ENCODE data around the gene SMIM23.

The SMIM23 gene

DNA sequence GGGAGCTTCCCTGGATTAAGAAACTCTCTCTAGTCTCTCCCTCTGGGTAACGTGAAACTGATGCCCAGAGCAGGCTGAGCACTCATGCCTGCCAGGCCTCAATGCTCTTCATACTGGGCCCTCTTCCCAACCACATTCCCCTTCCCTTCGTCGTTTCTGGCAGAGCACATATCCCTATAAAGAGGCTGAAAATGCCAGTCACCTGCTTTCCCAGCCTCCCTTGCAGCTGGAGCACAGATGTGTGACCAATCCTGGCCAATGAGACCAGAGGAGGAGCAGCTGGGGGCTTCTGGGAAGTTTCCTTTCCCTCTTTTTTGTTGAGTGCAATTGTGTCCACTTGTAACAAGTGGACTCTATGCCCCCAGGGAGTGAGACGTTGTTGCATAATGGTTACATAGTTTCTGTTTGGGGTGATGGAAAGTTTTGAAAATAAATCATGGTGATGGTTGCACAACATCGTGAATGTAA, 30.2 kb upstream of the SMIM23 start:
- H3K4me1 ChIP-seq (ENCODE audit: insufficient read depth, low read length): no peaks in the 10 kb centered on the region
- H3K36me3 ChIP-seq (ENCODE audit: insufficient read depth, low read length): no peaks in the 10 kb centered on the region
- H3K27me3 ChIP-seq (ENCODE audit: insufficient read depth, low read length): no peaks in the 10 kb centered on the region
- H2AFZ ChIP-seq (ENCODE audit: low read depth, low read length): no peak overlapping the region
- no peak overlapping the region for H3K4me3 ChIP-seq (ENCODE audit: low read length)
- H3K9me3 ChIP-seq (ENCODE audit: low read length): no peaks in the 10 kb centered on the region

DNA sequence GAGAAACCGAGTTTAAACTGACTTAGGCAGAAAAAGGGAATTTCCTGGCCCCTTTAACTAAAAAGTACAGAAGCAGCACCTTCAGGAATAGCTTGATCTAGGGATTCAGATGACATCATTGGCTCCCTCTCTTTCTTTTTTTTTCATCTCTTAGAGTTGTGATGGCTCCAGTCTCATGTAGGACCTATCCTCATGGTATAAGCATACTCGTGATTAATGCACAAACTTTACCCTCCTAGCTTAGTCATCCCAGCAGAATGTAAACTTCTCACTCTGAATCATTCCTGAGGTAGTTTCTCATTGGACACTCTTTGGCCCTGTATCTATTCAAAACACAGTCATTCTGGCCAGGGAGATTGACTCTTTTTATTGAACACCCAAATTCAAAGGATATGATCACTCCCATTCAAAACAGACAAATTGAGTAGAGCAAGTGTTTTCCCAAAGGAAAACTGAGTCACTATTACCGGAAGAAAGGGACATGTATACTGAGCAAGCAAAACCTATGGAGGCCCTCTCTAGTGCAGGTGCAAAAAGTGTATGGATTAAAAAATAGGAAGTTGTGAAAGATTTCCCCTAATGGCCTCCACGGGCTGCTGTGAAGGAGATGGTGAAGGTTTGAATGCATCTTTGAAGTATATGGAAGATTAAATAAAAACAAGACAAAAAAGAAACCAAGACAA, 27.6 kb upstream of the SMIM23 start:
- no peaks in the 10 kb centered on the region for H3K36me3 ChIP-seq (ENCODE audit: insufficient read depth, low read length)
- no peak overlapping the region for H2AFZ ChIP-seq (ENCODE audit: low read depth, low read length)
- H3K4me1 ChIP-seq (ENCODE audit: insufficient read depth, low read length): no peaks in the 10 kb centered on the region
- no peaks in the 10 kb centered on the region for H3K9me3 ChIP-seq (ENCODE audit: low read length)
- no peaks in the 10 kb centered on the region for H3K27me3 ChIP-seq (ENCODE audit: insufficient read depth, low read length)
- H3K4me3 ChIP-seq (ENCODE audit: low read length): no peak overlapping the region

DNA sequence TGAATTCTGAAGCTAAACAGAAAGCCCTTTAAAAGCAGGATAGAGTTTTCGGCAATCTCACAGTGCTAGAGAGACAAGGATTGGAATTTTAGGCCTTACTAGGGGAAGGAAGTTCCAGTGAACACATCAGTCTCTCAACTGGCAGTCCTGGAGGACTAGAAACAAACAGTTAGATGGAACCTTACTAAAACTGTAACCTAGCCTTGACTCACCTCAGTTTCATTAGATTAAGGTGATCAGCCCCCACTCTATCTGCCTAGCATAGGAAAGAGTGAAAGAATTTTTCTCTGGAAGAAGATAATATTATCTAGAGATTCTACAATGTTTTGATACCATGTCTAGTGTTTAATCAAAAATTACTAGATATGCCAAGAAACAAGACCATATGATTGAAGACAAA, 25.8 kb upstream of the SMIM23 start:
- no peaks in the 10 kb centered on the region for H3K9me3 ChIP-seq (ENCODE audit: low read length)
- no peaks in the 10 kb centered on the region for H3K36me3 ChIP-seq (ENCODE audit: insufficient read depth, low read length)
- no peaks in the 10 kb centered on the region for H3K4me1 ChIP-seq (ENCODE audit: insufficient read depth, low read length)
- H3K4me3 ChIP-seq (ENCODE audit: low read length): no peak overlapping the region
- H3K27me3 ChIP-seq (ENCODE audit: insufficient read depth, low read length): peaks cover 4% of the 10 kb centered on the region
- H2AFZ ChIP-seq (ENCODE audit: low read depth, low read length): no peak overlapping the region

DNA sequence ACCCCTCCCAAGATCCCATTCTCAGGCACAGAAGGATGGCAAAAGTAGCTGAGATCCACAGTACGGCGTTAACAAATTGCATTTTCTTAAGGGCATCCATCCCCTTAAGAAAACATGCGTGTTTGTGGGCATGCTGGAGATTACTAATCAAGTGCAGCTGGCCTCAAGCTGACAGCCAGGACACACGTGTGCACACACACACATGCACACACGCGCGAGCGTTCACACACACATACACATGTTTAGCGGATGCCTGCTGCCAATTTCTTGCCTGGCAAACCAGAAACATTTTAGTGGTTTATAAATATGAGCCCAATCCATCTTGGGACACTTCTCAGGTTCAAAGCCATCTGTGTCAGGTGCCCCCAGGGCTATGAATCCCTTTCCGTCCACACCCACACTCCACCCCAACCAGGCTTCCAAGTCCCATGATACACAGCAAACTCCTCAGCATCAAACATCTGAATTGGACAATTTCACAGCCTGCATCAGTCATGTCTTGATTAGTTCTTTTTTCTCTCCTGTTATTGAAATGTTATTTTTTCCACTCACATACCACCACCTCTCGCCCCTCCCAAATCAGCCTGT, 23.5 kb upstream of the SMIM23 start:
- peaks cover 8% of the 10 kb centered on the region for H3K27me3 ChIP-seq (ENCODE audit: insufficient read depth, low read length)
- H3K36me3 ChIP-seq (ENCODE audit: insufficient read depth, low read length): no peaks in the 10 kb centered on the region
- no peaks in the 10 kb centered on the region for H3K4me1 ChIP-seq (ENCODE audit: insufficient read depth, low read length)
- no peak overlapping the region for H2AFZ ChIP-seq (ENCODE audit: low read depth, low read length)
- no peak overlapping the region for H3K4me3 ChIP-seq (ENCODE audit: low read length)
- H3K9me3 ChIP-seq (ENCODE audit: low read length): no peaks in the 10 kb centered on the region

DNA sequence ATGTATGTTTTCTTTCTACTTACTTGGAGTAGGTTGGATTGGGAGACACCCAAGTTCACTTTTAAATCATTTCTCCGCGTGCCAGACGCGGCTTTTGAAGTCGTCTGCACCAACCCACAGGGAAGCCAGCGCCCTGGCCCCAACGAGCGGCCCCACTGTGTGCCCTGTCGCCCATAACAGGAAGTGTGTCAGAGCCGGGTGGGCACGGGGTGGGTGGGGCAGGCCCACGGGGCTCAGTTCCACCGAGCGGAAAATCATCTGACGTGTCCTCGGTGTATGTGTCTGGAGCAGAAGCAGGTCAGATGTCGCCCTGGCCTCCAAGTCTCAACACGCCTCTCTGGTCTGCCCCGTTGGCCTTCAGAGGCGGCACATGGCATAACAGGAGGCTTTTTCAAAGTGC, 22.7 kb upstream of the SMIM23 start:
- peaks cover 8% of the 10 kb centered on the region for H3K27me3 ChIP-seq (ENCODE audit: insufficient read depth, low read length)
- no peaks in the 10 kb centered on the region for H3K9me3 ChIP-seq (ENCODE audit: low read length)
- no peak overlapping the region for H2AFZ ChIP-seq (ENCODE audit: low read depth, low read length)
- no peak overlapping the region for H3K4me3 ChIP-seq (ENCODE audit: low read length)
- no peaks in the 10 kb centered on the region for H3K36me3 ChIP-seq (ENCODE audit: insufficient read depth, low read length)
- H3K4me1 ChIP-seq (ENCODE audit: insufficient read depth, low read length): no peaks in the 10 kb centered on the region

DNA sequence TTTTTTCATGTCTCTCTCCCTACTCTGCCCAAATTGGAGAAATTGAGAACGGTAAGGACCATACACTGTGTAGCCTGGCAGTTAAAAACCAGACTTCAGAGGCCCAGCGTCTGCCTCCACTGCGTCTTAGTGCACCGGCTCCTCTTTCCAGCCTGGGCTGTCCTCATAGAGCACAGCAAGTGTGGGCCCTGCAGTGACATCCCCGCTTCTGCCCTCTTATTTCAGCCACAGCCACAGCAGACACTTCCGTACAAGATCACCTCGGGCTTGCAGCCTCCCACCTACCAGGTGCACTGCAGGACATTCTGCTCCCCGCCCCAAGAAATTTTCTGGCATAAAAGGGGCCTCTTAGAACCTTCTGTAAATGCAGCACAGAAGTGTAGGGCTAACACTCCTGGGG, 21.4 kb upstream of the SMIM23 start:
- no peaks in the 10 kb centered on the region for H3K9me3 ChIP-seq (ENCODE audit: low read length)
- H2AFZ ChIP-seq (ENCODE audit: low read depth, low read length): no peak overlapping the region
- H3K4me1 ChIP-seq (ENCODE audit: insufficient read depth, low read length): no peaks in the 10 kb centered on the region
- H3K4me3 ChIP-seq (ENCODE audit: low read length): no peak overlapping the region
- H3K27me3 ChIP-seq (ENCODE audit: insufficient read depth, low read length): peaks cover 8% of the 10 kb centered on the region
- H3K36me3 ChIP-seq (ENCODE audit: insufficient read depth, low read length): no peaks in the 10 kb centered on the region

DNA sequence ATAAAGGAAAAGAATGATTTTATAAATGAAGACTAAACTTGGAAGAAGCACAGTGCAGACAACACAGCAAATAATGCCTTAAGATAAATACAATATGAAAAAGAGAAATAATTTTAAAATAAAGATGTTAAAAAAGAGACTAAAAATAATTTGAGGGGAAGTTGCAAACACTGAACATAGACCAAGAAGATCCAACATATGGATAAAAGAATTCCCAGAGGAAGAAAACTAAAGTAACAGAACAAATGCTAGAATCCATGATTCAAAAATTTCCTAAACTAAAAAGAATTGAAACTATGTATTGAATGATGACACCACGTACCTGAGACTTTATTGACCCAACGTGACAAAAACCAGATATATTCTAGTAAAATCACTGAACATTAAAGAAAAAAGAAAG, 18.7 kb upstream of the SMIM23 start:
- H3K4me3 ChIP-seq (ENCODE audit: low read length): no peak overlapping the region
- H3K36me3 ChIP-seq (ENCODE audit: insufficient read depth, low read length): no peaks in the 10 kb centered on the region
- H3K27me3 ChIP-seq (ENCODE audit: insufficient read depth, low read length): peaks cover 8% of the 10 kb centered on the region
- H3K9me3 ChIP-seq (ENCODE audit: low read length): no peaks in the 10 kb centered on the region
- no peaks in the 10 kb centered on the region for H3K4me1 ChIP-seq (ENCODE audit: insufficient read depth, low read length)
- no peak overlapping the region for H2AFZ ChIP-seq (ENCODE audit: low read depth, low read length)

DNA sequence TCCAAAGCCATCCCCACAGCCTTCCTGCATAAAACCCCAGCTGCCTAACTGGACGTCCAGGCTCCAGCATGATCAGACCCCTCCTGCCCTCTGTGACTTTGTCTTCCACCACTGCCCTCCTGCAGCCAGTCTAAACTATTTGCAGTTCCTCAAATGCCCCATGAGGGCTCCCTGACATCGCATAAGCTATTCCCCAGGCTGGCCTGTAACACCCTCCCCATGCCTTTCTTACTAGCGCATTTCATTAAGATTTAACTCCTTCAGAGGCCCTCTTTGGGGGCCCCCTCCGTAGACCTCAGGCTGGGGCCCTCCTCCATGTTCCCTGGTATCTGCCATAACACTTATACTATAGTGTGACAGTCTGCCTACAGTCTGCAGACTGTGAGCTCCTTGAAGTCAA, 15.5 kb upstream of the SMIM23 start:
- Histone ChIP-seq H3K9me3 (ENCODE audit: low read length) (no peaks in the 10 kb centered on the region), H3K4me1 (ENCODE audit: insufficient read depth, low read length) (no peaks in the 10 kb centered on the region), H3K4me3 (ENCODE audit: low read length) (no peak overlapping the region), H2AFZ (ENCODE audit: low read depth, low read length) (no peak overlapping the region), H3K36me3 (ENCODE audit: insufficient read depth, low read length) (no peaks in the 10 kb centered on the region), H3K27me3 (ENCODE audit: insufficient read depth, low read length) (peaks cover under 1% of the 10 kb centered on the region)

DNA sequence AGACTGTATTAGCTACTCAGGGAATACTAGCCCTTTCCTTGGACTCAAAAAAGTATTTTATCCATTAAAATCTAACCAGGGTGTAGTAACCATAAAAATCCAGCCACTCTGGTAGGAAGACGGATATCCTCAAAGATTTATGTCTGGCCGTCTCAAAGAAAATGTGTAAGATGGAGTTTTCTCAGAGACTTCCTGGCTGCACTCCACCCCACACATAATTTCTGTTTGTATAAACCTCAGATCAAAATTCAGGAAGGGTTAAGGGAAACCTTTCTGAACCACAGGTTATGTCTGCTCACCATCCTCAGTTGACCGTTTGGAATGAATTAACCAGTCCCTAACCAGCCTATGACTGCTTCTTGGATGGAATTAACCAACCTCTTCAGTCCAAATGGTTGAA, 13.8 kb upstream of the SMIM23 start:
- Histone ChIP-seq H3K36me3 (ENCODE audit: insufficient read depth, low read length) (no peaks in the 10 kb centered on the region), H3K9me3 (ENCODE audit: low read length) (no peaks in the 10 kb centered on the region), H2AFZ (ENCODE audit: low read depth, low read length) (no peak overlapping the region), H3K4me1 (ENCODE audit: insufficient read depth, low read length) (no peaks in the 10 kb centered on the region), H3K27me3 (ENCODE audit: insufficient read depth, low read length) (no peaks in the 10 kb centered on the region), H3K4me3 (ENCODE audit: low read length) (no peak overlapping the region)

DNA sequence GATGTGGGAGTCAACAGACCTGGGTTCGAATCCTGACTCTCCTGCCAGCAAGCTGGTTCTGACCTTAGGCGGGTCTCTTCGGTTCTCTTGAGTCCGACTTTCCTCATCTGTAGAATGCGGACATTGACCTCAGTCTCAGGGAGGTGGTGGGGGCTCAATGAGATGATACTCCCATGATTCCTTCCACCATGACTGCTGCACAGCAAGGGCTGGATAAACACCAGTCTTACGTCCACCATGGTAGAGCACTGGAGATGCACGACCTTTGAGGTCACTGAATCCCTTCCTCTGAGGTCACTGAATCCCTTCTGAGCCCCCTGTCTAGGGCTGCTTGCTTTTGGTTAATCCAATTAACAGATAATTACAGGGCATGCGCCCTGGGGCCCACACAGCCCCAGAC, 12.5 kb upstream of the SMIM23 start:
- no peaks in the 10 kb centered on the region for H3K9me3 ChIP-seq (ENCODE audit: low read length)
- H3K27me3 ChIP-seq (ENCODE audit: insufficient read depth, low read length): no peaks in the 10 kb centered on the region
- no peak overlapping the region for H3K4me3 ChIP-seq (ENCODE audit: low read length)
- H3K36me3 ChIP-seq (ENCODE audit: insufficient read depth, low read length): no peaks in the 10 kb centered on the region
- H3K4me1 ChIP-seq (ENCODE audit: insufficient read depth, low read length): no peaks in the 10 kb centered on the region
- no peak overlapping the region for H2AFZ ChIP-seq (ENCODE audit: low read depth, low read length)

DNA sequence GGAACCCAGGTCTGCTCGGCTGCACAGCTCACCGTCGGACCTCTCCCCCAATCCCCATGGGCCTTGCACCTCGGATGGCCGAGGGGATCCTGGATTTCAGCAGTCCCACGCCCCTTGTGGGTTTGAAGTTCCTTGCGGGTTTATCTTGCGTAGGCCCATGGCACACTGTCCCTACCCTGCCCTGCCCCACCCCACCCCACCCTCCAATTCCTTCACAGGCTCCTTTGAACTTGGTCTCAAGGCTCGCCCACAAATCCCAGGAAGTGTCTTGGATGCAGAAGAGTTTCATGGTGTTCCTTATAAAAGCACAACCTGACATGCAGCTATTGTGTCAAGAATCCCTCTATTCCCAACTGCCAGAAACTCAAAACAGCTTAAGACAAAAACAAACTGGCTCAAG, 11.2 kb upstream of the SMIM23 start:
- no peak overlapping the region for H2AFZ ChIP-seq (ENCODE audit: low read depth, low read length)
- H3K9me3 ChIP-seq (ENCODE audit: low read length): no peaks in the 10 kb centered on the region
- H3K36me3 ChIP-seq (ENCODE audit: insufficient read depth, low read length): no peaks in the 10 kb centered on the region
- H3K4me1 ChIP-seq (ENCODE audit: insufficient read depth, low read length): no peaks in the 10 kb centered on the region
- no peaks in the 10 kb centered on the region for H3K27me3 ChIP-seq (ENCODE audit: insufficient read depth, low read length)
- no peak overlapping the region for H3K4me3 ChIP-seq (ENCODE audit: low read length)

DNA sequence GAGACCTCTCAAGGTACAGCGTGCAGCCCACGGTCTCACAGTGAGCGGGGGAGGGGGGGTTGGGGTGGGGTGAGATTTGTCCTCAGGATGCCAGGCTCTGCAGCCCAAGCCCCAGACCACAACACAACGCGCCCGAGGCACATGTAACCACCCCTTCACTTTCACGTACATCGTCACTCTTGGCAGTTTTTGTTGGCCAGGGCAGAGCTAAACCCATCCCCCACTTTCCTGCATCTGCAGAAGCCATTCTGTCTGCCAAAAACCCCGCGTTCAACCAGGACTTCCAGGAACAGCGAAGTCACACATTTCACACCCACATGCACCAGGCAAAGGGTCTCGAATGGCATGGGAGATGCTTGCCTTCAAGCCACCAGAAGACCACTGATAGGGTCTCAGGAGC, 9.4 kb upstream of the SMIM23 start:
- peaks cover 2% of the 10 kb centered on the region for H3K27me3 ChIP-seq (ENCODE audit: insufficient read depth, low read length)
- no peaks in the 10 kb centered on the region for H3K36me3 ChIP-seq (ENCODE audit: insufficient read depth, low read length)
- H3K4me3 ChIP-seq (ENCODE audit: low read length): no peak overlapping the region
- no peak overlapping the region for H2AFZ ChIP-seq (ENCODE audit: low read depth, low read length)
- H3K4me1 ChIP-seq (ENCODE audit: insufficient read depth, low read length): no peaks in the 10 kb centered on the region
- H3K9me3 ChIP-seq (ENCODE audit: low read length): no peaks in the 10 kb centered on the region

DNA sequence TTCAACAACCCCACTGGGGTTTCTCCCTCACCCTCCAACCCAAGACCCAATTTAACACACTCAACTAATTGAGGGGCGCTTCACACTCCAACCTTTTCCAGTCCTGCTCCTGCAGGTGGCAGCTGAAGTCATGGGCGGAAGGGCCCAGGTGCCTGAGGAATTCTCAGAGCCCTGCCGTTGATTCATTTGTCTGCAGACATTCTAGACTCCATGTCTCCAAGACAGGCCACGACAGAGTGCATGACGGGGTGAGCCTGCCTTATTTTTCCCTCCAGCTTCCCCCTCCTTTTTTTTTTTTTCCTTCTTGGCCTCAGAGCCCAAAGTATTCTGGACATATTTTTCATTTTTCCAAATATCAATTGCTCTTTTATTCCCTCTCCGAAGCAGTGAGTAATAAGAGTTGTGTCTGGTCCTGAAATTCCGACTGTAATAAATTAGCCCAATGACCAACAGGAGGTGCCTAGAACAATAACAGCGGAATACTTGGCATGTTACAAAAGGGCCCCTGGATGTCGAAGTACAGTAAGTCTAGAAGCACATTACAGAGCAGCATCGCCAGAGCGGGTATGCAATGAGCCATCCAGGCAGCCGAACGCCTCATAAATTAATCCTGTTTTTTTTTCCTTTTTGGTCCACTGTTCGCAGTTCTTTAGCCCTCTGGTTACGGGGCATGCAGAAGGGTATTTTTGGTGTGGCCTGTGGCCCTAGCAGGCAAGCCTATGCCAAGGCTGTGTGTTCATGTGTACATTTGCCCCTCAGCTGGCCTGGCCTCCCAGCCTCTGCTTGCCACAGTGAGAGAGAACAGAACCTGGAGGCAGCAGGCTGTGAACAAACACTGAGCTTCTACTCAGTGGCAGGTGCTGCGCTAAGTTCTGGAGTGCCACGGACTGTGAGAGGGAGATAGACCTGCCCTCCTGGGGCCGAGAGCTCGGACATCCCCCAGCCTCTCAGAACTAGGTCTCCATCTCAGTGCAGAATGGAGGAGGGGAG, 8.6 kb upstream of the SMIM23 start:
- Histone ChIP-seq H3K4me1 (ENCODE audit: insufficient read depth, low read length) (no peaks in the 10 kb centered on the region), H2AFZ (ENCODE audit: low read depth, low read length) (no peak overlapping the region), H3K36me3 (ENCODE audit: insufficient read depth, low read length) (no peaks in the 10 kb centered on the region), H3K4me3 (ENCODE audit: low read length) (no peak overlapping the region), H3K9me3 (ENCODE audit: low read length) (no peaks in the 10 kb centered on the region), H3K27me3 (ENCODE audit: insufficient read depth, low read length) (peaks cover 2% of the 10 kb centered on the region)

Data from neuron (in vitro differentiated cells).